ENCODE data around the gene SYDE1. TPM values are rescaled to one million over a fixed set of nuclear protein-coding genes. Genes with fewer than 3 reads are reported as not detected.
A peak's percentile ranks its signal among the peaks of the same experiment; 100 is the strongest.
"Not testable (repeated sequence)": the region's sequence is repeated elsewhere in the genome, so short reads cannot be mapped to it uniquely, and the experiment has no call there.

The SYDE1 gene, protein sequence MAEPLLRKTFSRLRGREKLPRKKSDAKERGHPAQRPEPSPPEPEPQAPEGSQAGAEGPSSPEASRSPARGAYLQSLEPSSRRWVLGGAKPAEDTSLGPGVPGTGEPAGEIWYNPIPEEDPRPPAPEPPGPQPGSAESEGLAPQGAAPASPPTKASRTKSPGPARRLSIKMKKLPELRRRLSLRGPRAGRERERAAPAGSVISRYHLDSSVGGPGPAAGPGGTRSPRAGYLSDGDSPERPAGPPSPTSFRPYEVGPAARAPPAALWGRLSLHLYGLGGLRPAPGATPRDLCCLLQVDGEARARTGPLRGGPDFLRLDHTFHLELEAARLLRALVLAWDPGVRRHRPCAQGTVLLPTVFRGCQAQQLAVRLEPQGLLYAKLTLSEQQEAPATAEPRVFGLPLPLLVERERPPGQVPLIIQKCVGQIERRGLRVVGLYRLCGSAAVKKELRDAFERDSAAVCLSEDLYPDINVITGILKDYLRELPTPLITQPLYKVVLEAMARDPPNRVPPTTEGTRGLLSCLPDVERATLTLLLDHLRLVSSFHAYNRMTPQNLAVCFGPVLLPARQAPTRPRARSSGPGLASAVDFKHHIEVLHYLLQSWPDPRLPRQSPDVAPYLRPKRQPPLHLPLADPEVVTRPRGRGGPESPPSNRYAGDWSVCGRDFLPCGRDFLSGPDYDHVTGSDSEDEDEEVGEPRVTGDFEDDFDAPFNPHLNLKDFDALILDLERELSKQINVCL
- total RNA-seq (10 to 100 TPM; 22.2 to 61.9 (median 43.5) TPM), polyA plus RNA-seq (10 to 100 TPM in 1 of 2 donors, 1 to 10 TPM in 1; 9.4 to 22.9 TPM)
- long read RNA-seq, donor 1, partial matches to known transcripts: 12 of 16 reads
- long read RNA-seq, donor 1, other reads (novel, unspliced or antisense): 0 of 16 reads
- long read RNA-seq, donor 2, partial matches to known transcripts: 53 of 86 reads
- long read RNA-seq, donor 2, other reads (novel, unspliced or antisense): 28 of 86 reads
- long read RNA-seq, donor 3, transcript SYDE1-201 (8 exons, 3,264 nt): major isoform, 30 of 68 reads
- long read RNA-seq, donor 3, partial matches to known transcripts: 21 of 68 reads
- long read RNA-seq, donor 3, other reads (novel, unspliced or antisense): 13 of 68 reads

- Histone ChIP-seq H3K36me3 (no peaks in the 10 kb centered on the region), H3K27ac (peak within 1 kb of the TSS; percentile 81 to 82), H3K4me3 (peak within 1 kb of the TSS; percentile 91), H3K4me1 (ENCODE audit: insufficient read depth) (no peaks in the 10 kb centered on the region), H3K9me3 (no peaks in the 10 kb centered on the region), H3K27me3 (no peaks in the 10 kb centered on the region)
- peak; percentile 64 to 77 (median 66) for DNase-seq
- 0 to 1% (median 1%) methylated on average over 30 to 76 of the region's 78 CpGs for WGBS, 3 donors
- no peak for TF ChIP-seq CTCF (IDR thresholded peaks at IDR 0.05)
- no peak for TF ChIP-seq EP300 (IDR thresholded peaks at IDR 0.05)
- TF ChIP-seq POLR2A (IDR thresholded peaks at IDR 0.05): peak; percentile 48
- intact Hi-C loops (cut with DNase I): no loop called here
These were observed at the start of gene SYDE1 for GRCh38 chr19:15107061-15108010. Gene SYDE1, plus strand, starts transcription at chr19:15107401. Its CDS starts 33 bp downstream, at chr19:15107434.

GRCh38 chr19:15062036-15062435 lies 45.2 kb upstream of the SYDE1 start:
- no peak overlapping the region for H3K4me3 ChIP-seq
- intact Hi-C loops (cut with DNase I): no loop called here

GRCh38 chr19:15070386-15070785 lies 36.8 kb upstream of the SYDE1 start:
- H3K4me3 ChIP-seq; intact Hi-C loops (cut with DNase I): not testable (repeated sequence)
- 64 to 71% (median 71%) methylated on average over 4 of the region's 4 CpGs for WGBS, 3 donors

More at GRCh38 chr19:15062036-15062435, 45.2 kb upstream of the SYDE1 start:
- WGBS, 3 donors: 81 to 86% (median 84%) methylated on average over 12 of the region's 12 CpGs
- no peak overlapping the region for H3K27ac ChIP-seq
- no peaks in the 10 kb centered on the region for H3K27me3 ChIP-seq
- no peaks in the 10 kb centered on the region for H3K36me3 ChIP-seq
- no peak for TF ChIP-seq EP300 (IDR thresholded peaks at IDR 0.05)
- TF ChIP-seq POLR2A (IDR thresholded peaks at IDR 0.05): no peak
- TF ChIP-seq CTCF (IDR thresholded peaks at IDR 0.05): no peak
- no peak for DNase-seq
- H3K9me3 ChIP-seq: no peaks in the 10 kb centered on the region
- no peaks in the 10 kb centered on the region for H3K4me1 ChIP-seq (ENCODE audit: insufficient read depth)

GRCh38 chr19:15072930-15073647 lies 34.1 kb upstream of the SYDE1 start:
- no peaks in the 10 kb centered on the region for H3K4me1 ChIP-seq (ENCODE audit: insufficient read depth)
- TF ChIP-seq POLR2A (IDR thresholded peaks at IDR 0.05): no peak
- TF ChIP-seq CTCF (IDR thresholded peaks at IDR 0.05): no peak
- TF ChIP-seq EP300 (IDR thresholded peaks at IDR 0.05): no peak
- H3K9me3 ChIP-seq: no peaks in the 10 kb centered on the region
- WGBS, 3 donors: 64 to 74% (median 71%) methylated on average over 23 of the region's 23 CpGs
- no peak for DNase-seq
- H3K4me3 ChIP-seq: no peak overlapping the region
- intact Hi-C loops (cut with DNase I): no loop called here
- H3K27me3 ChIP-seq: no peaks in the 10 kb centered on the region
- H3K27ac ChIP-seq: no peak overlapping the region
- H3K36me3 ChIP-seq: no peaks in the 10 kb centered on the region

More at GRCh38 chr19:15070386-15070785, 36.8 kb upstream of the SYDE1 start:
- not testable (repeated sequence) for H3K27ac ChIP-seq; H3K4me1 ChIP-seq (ENCODE audit: insufficient read depth); H3K27me3 ChIP-seq; H3K36me3 ChIP-seq; DNase-seq; H3K9me3 ChIP-seq
